ENCODE data around the gene PEX5L.

Gene PEX5L

GRCh38 chr3:179933080-179933479 is 103.7 kb downstream of the PEX5L start:
- Mint-ChIP-seq H3K27me3 (no peaks in the 10 kb centered on the region), H3K9me3 (no peaks in the 10 kb centered on the region), H3K27ac (no peak overlapping the region), H3K4me1 (ENCODE audit: low read depth) (no peaks in the 10 kb centered on the region), H3K4me3 (no peak overlapping the region), H3K36me3 (ENCODE audit: low read depth) (no peaks in the 10 kb centered on the region)
- intact Hi-C loops (cut with micrococcal nuclease): no loop called here

GRCh38 chr3:179932674-179933073 is 104.1 kb downstream of the PEX5L start:
- H3K36me3 Mint-ChIP-seq (ENCODE audit: low read depth): no peaks in the 10 kb centered on the region
- H3K27ac Mint-ChIP-seq: no peak overlapping the region
- no peaks in the 10 kb centered on the region for H3K27me3 Mint-ChIP-seq
- intact Hi-C loops (cut with micrococcal nuclease): no loop called here
- no peak overlapping the region for H3K4me3 Mint-ChIP-seq
- H3K9me3 Mint-ChIP-seq: no peaks in the 10 kb centered on the region
- no peaks in the 10 kb centered on the region for H3K4me1 Mint-ChIP-seq (ENCODE audit: low read depth)

GRCh38 chr3:179929091-179929529 is 107.6 kb downstream of the PEX5L start:
- intact Hi-C loops (cut with micrococcal nuclease): loop anchor here (10.0 kb wide), 1 partner anchor 1246 kb away; no protein-coding TSS in a partner anchor
- no peaks in the 10 kb centered on the region for H3K9me3 Mint-ChIP-seq
- peaks cover 8% of the 10 kb centered on the region for H3K27me3 Mint-ChIP-seq
- no peaks in the 10 kb centered on the region for H3K4me1 Mint-ChIP-seq (ENCODE audit: low read depth)
- H3K36me3 Mint-ChIP-seq (ENCODE audit: low read depth): no peaks in the 10 kb centered on the region
- no peak overlapping the region for H3K27ac Mint-ChIP-seq
- H3K4me3 Mint-ChIP-seq: no peak overlapping the region

GRCh38 chr3:179927191-179927590 is 109.5 kb downstream of the PEX5L start:
- H3K27me3 Mint-ChIP-seq: peaks cover 8% of the 10 kb centered on the region
- H3K9me3 Mint-ChIP-seq: no peaks in the 10 kb centered on the region
- intact Hi-C loops (cut with micrococcal nuclease): loop anchor here (10.0 kb wide), 1 partner anchor 1248 kb away; no protein-coding TSS in a partner anchor
- H3K4me1 Mint-ChIP-seq (ENCODE audit: low read depth): no peaks in the 10 kb centered on the region
- no peaks in the 10 kb centered on the region for H3K36me3 Mint-ChIP-seq (ENCODE audit: low read depth)
- H3K27ac Mint-ChIP-seq: no peak overlapping the region
- no peak overlapping the region for H3K4me3 Mint-ChIP-seq

- Mint-ChIP-seq H3K36me3 (ENCODE audit: low read depth) (no peaks in the 10 kb centered on the region), H3K27me3 (peaks cover 5% of the 10 kb centered on the region), H3K4me1 (ENCODE audit: low read depth) (no peaks in the 10 kb centered on the region), H3K4me3 (no peak overlapping the region), H3K27ac (no peak overlapping the region), H3K9me3 (no peaks in the 10 kb centered on the region)
- intact Hi-C loops (cut with micrococcal nuclease): loop anchor here (10.0 kb wide), 1 partner anchor 1253 kb away; no protein-coding TSS in a partner anchor
Observed at GRCh38 chr3:179921951-179922350, 114.8 kb downstream of the PEX5L start.

- Mint-ChIP-seq H3K27me3 (peaks cover 5% of the 10 kb centered on the region), H3K27ac (no peak overlapping the region), H3K4me1 (ENCODE audit: low read depth) (no peaks in the 10 kb centered on the region), H3K4me3 (no peak overlapping the region), H3K9me3 (no peaks in the 10 kb centered on the region), H3K36me3 (ENCODE audit: low read depth) (no peaks in the 10 kb centered on the region)
- intact Hi-C loops (cut with micrococcal nuclease): loop anchor here (10.0 kb wide), 1 partner anchor 1253 kb away; no protein-coding TSS in a partner anchor
Observed at GRCh38 chr3:179921500-179921899, 115.2 kb downstream of the PEX5L start.

GRCh38 chr3:179907784-179908482 is 128.8 kb downstream of the PEX5L start:
- H3K27ac Mint-ChIP-seq: no peak overlapping the region
- H3K9me3 Mint-ChIP-seq: no peaks in the 10 kb centered on the region
- no peaks in the 10 kb centered on the region for H3K27me3 Mint-ChIP-seq
- no peak overlapping the region for H3K4me3 Mint-ChIP-seq
- intact Hi-C loops (cut with micrococcal nuclease): no loop called here
- H3K36me3 Mint-ChIP-seq (ENCODE audit: low read depth): no peaks in the 10 kb centered on the region
- no peaks in the 10 kb centered on the region for H3K4me1 Mint-ChIP-seq (ENCODE audit: low read depth)

GRCh38 chr3:179902061-179902460 is 134.7 kb downstream of the PEX5L start:
- Mint-ChIP-seq H3K27me3 (no peaks in the 10 kb centered on the region), H3K36me3 (ENCODE audit: low read depth) (no peaks in the 10 kb centered on the region), H3K4me3 (no peak overlapping the region), H3K27ac (no peak overlapping the region), H3K4me1 (ENCODE audit: low read depth) (no peaks in the 10 kb centered on the region), H3K9me3 (no peaks in the 10 kb centered on the region)
- intact Hi-C loops (cut with micrococcal nuclease): no loop called here

- H3K4me1 Mint-ChIP-seq (ENCODE audit: low read depth): no peaks in the 10 kb centered on the region
- intact Hi-C loops (cut with micrococcal nuclease): no loop called here
- H3K27ac Mint-ChIP-seq: no peak overlapping the region
- no peak overlapping the region for H3K4me3 Mint-ChIP-seq
- H3K36me3 Mint-ChIP-seq (ENCODE audit: low read depth): no peaks in the 10 kb centered on the region
- no peaks in the 10 kb centered on the region for H3K27me3 Mint-ChIP-seq
- H3K9me3 Mint-ChIP-seq: no peaks in the 10 kb centered on the region
Observed at GRCh38 chr3:179898024-179898423, 138.7 kb downstream of the PEX5L start.

- H3K9me3 Mint-ChIP-seq: no peaks in the 10 kb centered on the region
- no peaks in the 10 kb centered on the region for H3K27me3 Mint-ChIP-seq
- intact Hi-C loops (cut with micrococcal nuclease): no loop called here
- no peaks in the 10 kb centered on the region for H3K36me3 Mint-ChIP-seq (ENCODE audit: low read depth)
- no peaks in the 10 kb centered on the region for H3K4me1 Mint-ChIP-seq (ENCODE audit: low read depth)
- H3K27ac Mint-ChIP-seq: no peak overlapping the region
- no peak overlapping the region for H3K4me3 Mint-ChIP-seq
Observed at GRCh38 chr3:179897231-179897630, 139.5 kb downstream of the PEX5L start.

GRCh38 chr3:179896507-179896906 is 140.2 kb downstream of the PEX5L start:
- intact Hi-C loops (cut with micrococcal nuclease): no loop called here
- H3K27ac Mint-ChIP-seq: no peak overlapping the region
- H3K9me3 Mint-ChIP-seq: no peaks in the 10 kb centered on the region
- H3K4me3 Mint-ChIP-seq: no peak overlapping the region
- H3K27me3 Mint-ChIP-seq: no peaks in the 10 kb centered on the region
- no peaks in the 10 kb centered on the region for H3K36me3 Mint-ChIP-seq (ENCODE audit: low read depth)
- no peaks in the 10 kb centered on the region for H3K4me1 Mint-ChIP-seq (ENCODE audit: low read depth)

GRCh38 chr3:179895330-179895729 is 141.4 kb downstream of the PEX5L start:
- no peaks in the 10 kb centered on the region for H3K36me3 Mint-ChIP-seq (ENCODE audit: low read depth)
- no peaks in the 10 kb centered on the region for H3K9me3 Mint-ChIP-seq
- H3K27me3 Mint-ChIP-seq: no peaks in the 10 kb centered on the region
- intact Hi-C loops (cut with micrococcal nuclease): no loop called here
- no peak overlapping the region for H3K4me3 Mint-ChIP-seq
- no peaks in the 10 kb centered on the region for H3K4me1 Mint-ChIP-seq (ENCODE audit: low read depth)
- no peak overlapping the region for H3K27ac Mint-ChIP-seq

GRCh38 chr3:179887295-179887943 is 149.3 kb downstream of the PEX5L start:
- intact Hi-C loops (cut with micrococcal nuclease): no loop called here
- Mint-ChIP-seq H3K36me3 (ENCODE audit: low read depth) (no peaks in the 10 kb centered on the region), H3K9me3 (no peaks in the 10 kb centered on the region), H3K4me1 (ENCODE audit: low read depth) (no peaks in the 10 kb centered on the region), H3K27ac (no peak overlapping the region), H3K4me3 (no peak overlapping the region), H3K27me3 (no peaks in the 10 kb centered on the region)

- no peaks in the 10 kb centered on the region for H3K4me1 Mint-ChIP-seq (ENCODE audit: low read depth)
- no peak overlapping the region for H3K4me3 Mint-ChIP-seq
- no peak overlapping the region for H3K27ac Mint-ChIP-seq
Observed at GRCh38 chr3:179885950-179886349, 150.8 kb downstream of the PEX5L start.

More at GRCh38 chr3:179885950-179886349, 150.8 kb downstream of the PEX5L start:
- intact Hi-C loops (cut with micrococcal nuclease): no loop called here
- Mint-ChIP-seq H3K9me3 (no peaks in the 10 kb centered on the region), H3K27me3 (no peaks in the 10 kb centered on the region), H3K36me3 (ENCODE audit: low read depth) (no peaks in the 10 kb centered on the region)
